ENCODE measurements around the gene EDAR. TPM values are rescaled to one million over a fixed set of nuclear protein-coding genes. Genes with fewer than 3 reads are reported as not detected.

The EDAR gene
- polyA plus RNA-seq, 2 of the 4 experiments (the other 2 are of a cell fraction) = 0.05 to 0.26 TPM

- Histone ChIP-seq H3K9me3 (no peaks in the 10 kb centered on the region), H3K4me3 (no peak overlapping the region), H3K4me2 (no peak overlapping the region), H3K4me1 (no peaks in the 10 kb centered on the region), H3K27ac (no peak overlapping the region)
- DNase-seq (ENCODE audit: low read depth in 1 of 2, low spot score in 1 of 2) (no peak), FAIRE-seq (no peak), ATAC-seq (no peak)
- POLR2A ChIA-PET = no interaction called here
- CTCF ChIA-PET = no interaction called here
- 65% methylated on average over 11 of the region's 16 CpGs for WGBS (ENCODE audit: missing lambda C conversion rate)
- no peak for TF ChIP-seq TFCP2L1 (CRISPR knock-in tag; IDR thresholded peaks at IDR 0.05)
- no peak for TF ChIP-seq EP300 (IDR thresholded peaks at IDR 0.05)
- TF ChIP-seq PHF8 (IDR thresholded peaks at IDR 0.05; ENCODE audit: borderline replicate concordance, low read depth) = no peak
- no peak for TF ChIP-seq MAFK (IDR thresholded peaks at IDR 0.05; ENCODE audit: partially characterized antibody)
- TF ChIP-seq TP53 (CRISPR knock-in tag; IDR thresholded peaks at IDR 0.05) = no peak
- TF ChIP-seq POLR2AphosphoS2 (conservative IDR thresholded peaks at IDR 0.05; ENCODE audit: low read length) = no peak
- TF ChIP-seq MAX (IDR thresholded peaks at IDR 0.05) = no peak
- no peak for TF ChIP-seq HMGXB4 (CRISPR knock-in tag; IDR thresholded peaks at IDR 0.05; ENCODE audit: borderline replicate concordance)
- TF ChIP-seq FOSL2 (IDR thresholded peaks at IDR 0.05) = no peak
- no peak for TF ChIP-seq FOSL2 (CRISPR knock-in tag; IDR thresholded peaks at IDR 0.05)
- no peak for TF ChIP-seq JUN (IDR thresholded peaks at IDR 0.05)
- no peak for TF ChIP-seq ELK1 (IDR thresholded peaks at IDR 0.05; ENCODE audit: low read depth, low read length)
- TF ChIP-seq PBX3 (IDR thresholded peaks at IDR 0.05) = no peak
- no peak for TF ChIP-seq HES2 (IDR thresholded peaks at IDR 0.05)
- no peak for TF ChIP-seq BHLHE40 (IDR thresholded peaks at IDR 0.05; ENCODE audit: low read depth, low read length)
- no peak for TF ChIP-seq HOXA7 (CRISPR knock-in tag; IDR thresholded peaks at IDR 0.05)
- no peak for TF ChIP-seq CTCF (IDR thresholded peaks at IDR 0.05)
- TF ChIP-seq GATA3 (IDR thresholded peaks at IDR 0.05; ENCODE audit: borderline replicate concordance) = no peak
- no peak for TF ChIP-seq CHD2 (IDR thresholded peaks at IDR 0.05; ENCODE audit: low read length, partially characterized antibody)
These were observed 67.7 kb downstream of the EDAR start for GRCh38 chr2:108921096-108922030.

GRCh38 chr2:108920686-108921085 lies 68.3 kb downstream of the EDAR start:
- Histone ChIP-seq H3K4me1 (no peaks in the 10 kb centered on the region), H3K27ac (no peak overlapping the region), H3K4me3 (no peak overlapping the region), H3K4me2 (no peak overlapping the region), H3K9me3 (no peaks in the 10 kb centered on the region)
- CTCF ChIA-PET = no interaction called here
- 26% methylated on average over 7 of the region's 7 CpGs for WGBS (ENCODE audit: missing lambda C conversion rate)
- POLR2A ChIA-PET = no interaction called here
- DNase-seq (ENCODE audit: low read depth in 1 of 2, low spot score in 1 of 2) (no peak), FAIRE-seq (no peak), ATAC-seq (no peak)
- TF ChIP-seq KDM5A (IDR thresholded peaks at IDR 0.05) = no peak
- TF ChIP-seq EHMT2 (IDR thresholded peaks at IDR 0.05; ENCODE audit: low read depth) = no peak
